CD4-positive, alpha-beta T cell treated with Interleukin-21 for 1 hour (primary cell): ENCODE results near the gene ADCY1.
"Not testable (repeated sequence)": the region's sequence is repeated elsewhere in the genome, so short reads cannot be mapped to it uniquely, and the experiment has no call there.

Experiments used
- DNase-seq: peaks from one replicate; pipeline ENCODE4 v3.0.0-alpha.2; 2020

ADCY1 gene

GRCh38 chr7:45715471-45716352, 141.5 kb downstream of the ADCY1 start:
- no peak for DNase-seq

- DNase-seq = no peak
These were observed 142.4 kb downstream of the ADCY1 start for GRCh38 chr7:45716380-45717203.

- no peak for DNase-seq
These were observed 143.5 kb downstream of the ADCY1 start for GRCh38 chr7:45717537-45718235.

GRCh38 chr7:45718464-45719330, 144.5 kb downstream of the ADCY1 start:
- DNase-seq = no peak

- no peak for DNase-seq
These were observed 146.8 kb downstream of the ADCY1 start for GRCh38 chr7:45720989-45721388.

GRCh38 chr7:45721686-45722598, 147.8 kb downstream of the ADCY1 start:
- no peak for DNase-seq

GRCh38 chr7:45725231-45725630, 151.1 kb downstream of the ADCY1 start:
- not testable (repeated sequence) for DNase-seq

- no peak for DNase-seq
These were observed 152.7 kb downstream of the ADCY1 start for GRCh38 chr7:45726883-45727282.

- DNase-seq = not testable (repeated sequence)
These were observed 157.7 kb downstream of the ADCY1 start for GRCh38 chr7:45731692-45732443.

- not testable (repeated sequence) for DNase-seq
These were observed 164.8 kb downstream of the ADCY1 start for GRCh38 chr7:45738920-45739319.

GRCh38 chr7:45740573-45740972, 166.4 kb downstream of the ADCY1 start:
- not testable (repeated sequence) for DNase-seq

- DNase-seq = not testable (repeated sequence)
These were observed 174.8 kb downstream of the ADCY1 start for GRCh38 chr7:45748976-45749375.

- DNase-seq = not testable (repeated sequence)
These were observed 177.2 kb downstream of the ADCY1 start for GRCh38 chr7:45751352-45751751.

GRCh38 chr7:45756333-45756732, 182.2 kb downstream of the ADCY1 start:
- not testable (repeated sequence) for DNase-seq

GRCh38 chr7:45756757-45757156, 182.6 kb downstream of the ADCY1 start:
- peak; percentile 40 for DNase-seq

- not testable (repeated sequence) for DNase-seq
These were observed 185.3 kb downstream of the ADCY1 start for GRCh38 chr7:45759464-45759863.

- DNase-seq = not testable (repeated sequence)
These were observed 187.5 kb downstream of the ADCY1 start for GRCh38 chr7:45761545-45762205.

GRCh38 chr7:45762225-45762994, 188.2 kb downstream of the ADCY1 start:
- DNase-seq = not testable (repeated sequence)
